Panc1 (cell line): ENCODE results near the gene SLC2A6. TPM values are rescaled to one million over a fixed set of nuclear protein-coding genes. Genes with fewer than 3 reads are reported as not detected.

Experiments used
- ATAC-seq: fragments of 200-7000 bp; cut with Tn5 transposase; 2 replicates; pipeline ENCODE4 v1.9.1; 2020; ENCODE audit warnings: mild to moderate bottlenecking, moderate library complexity
- BruUV-seq: library from RNA; stranded (reverse); fragments of 400-500 nt; replicated peaks from 2 replicates; lab custom pipeline; 2021; lab: Mats Ljungman, UMichigan
- CTCF ChIA-PET: fragments of 300-600 bp; sonication (Branson Sonifier 250); formaldehyde crosslinking; loops from one replicate; lab custom pipeline; 2022; ENCODE audit warnings: antibody characterized with exemption; lab: Charles Lee
- POLR2A ChIA-PET: fragments of 300-600 bp; sonication (Branson Sonifier 250); formaldehyde crosslinking; loops from one replicate; lab custom pipeline; 2022; ENCODE audit warnings: antibody characterized with exemption; lab: Charles Lee
- DNase-seq: peaks from one replicate; pipeline ENCODE4 v3.0.0-alpha.2; 2010; ENCODE audit warnings: low read depth, low spot score
- H3K27ac ChIP-seq: 2 replicates; pipeline ENCODE4 v1.5.1; 2011; ENCODE audit warnings: mild to moderate bottlenecking, low read length, inconsistent platforms
- H3K27me3 ChIP-seq: fragments of 200-500 bp; sonication (Bioruptor generic); 2 replicates; pipeline ENCODE4 v1.6.0; 2014; ENCODE audit warnings: low read length, inconsistent platforms; ENCODE audit not compliant: control insufficient read depth, insufficient read depth
- H3K36me3 ChIP-seq: fragments of 200-500 bp; sonication (Bioruptor generic); 2 replicates; pipeline ENCODE4 v1.5.1; 2014; ENCODE audit warnings: inconsistent platforms, mild to moderate bottlenecking, low read length, moderate library complexity; ENCODE audit not compliant: control insufficient read depth, insufficient read depth
- H3K4me1 ChIP-seq: 2 replicates; pipeline ENCODE4 v1.5.1; 2011; ENCODE audit warnings: inconsistent platforms, mild to moderate bottlenecking, low read length, moderate library complexity; ENCODE audit not compliant: control insufficient read depth, insufficient read depth
- H3K4me3 ChIP-seq, 2 experiments: 2 replicates each; pipeline ENCODE4 v1.5.1; 2011 to 2012; ENCODE audit warnings: low read depth in 2 of 2, low read length in 2 of 2, mild to moderate bottlenecking in 2 of 2, inconsistent platforms in 1 of 2, moderate library complexity in 1 of 2
- H3K9me3 ChIP-seq: fragments of 200-500 bp; sonication (Bioruptor generic); 2 replicates; pipeline ENCODE4 v1.5.1; 2014; ENCODE audit warnings: low read depth, mild to moderate bottlenecking, inconsistent platforms, low read length, moderate library complexity; ENCODE audit not compliant: control insufficient read depth, insufficient read depth
- POLR2AphosphoS5 ChIP-seq: IDR thresholded peaks from 2 replicates; pipeline ENCODE4 v1.6.1; 2012; ENCODE audit warnings: mild to moderate bottlenecking, low read depth, low read length, moderate library complexity
- SIN3A ChIP-seq: IDR thresholded peaks from 2 replicates; pipeline ENCODE4 v1.6.1; 2012; ENCODE audit warnings: low read depth, mild to moderate bottlenecking, low read length, moderate library complexity, borderline replicate concordance; ENCODE audit not compliant: insufficient read depth
- TCF7L2 ChIP-seq: IDR thresholded peaks from 2 replicates; pipeline ENCODE4 v1.6.1; 2011; ENCODE audit warnings: mild to moderate bottlenecking, low read depth, low read length, inconsistent platforms
- in situ Hi-C: cut with HindIII; loops from 2 replicates; pipeline ENCODE4 v1.10.0; 2016; ENCODE audit warnings: low sequenced_read_pairs, low pct_unique_long_range_greater_than_20kb
- intact Hi-C: fragments of 100-400 bp; cut with micrococcal nuclease; formaldehyde crosslinking; loops from one replicate; pipeline ENCODE4 v1.10.0; 2022; ENCODE audit not compliant: unreplicated experiment
- total RNA-seq: library from RNA; stranded (reverse); gene quantifications from one replicate; pipeline ENCODE4 v1.2.1, GENCODE V29; 2021; ENCODE audit not compliant: unreplicated experiment
- TF ChIP-seq, protein P1 (sequence below), 2 experiments: IDR thresholded peaks; 2 replicates each; pipeline ENCODE4 v1.6.1; 2011 to 2012; ENCODE audit warnings: low read depth in 2 of 2, control low read depth in 1 of 2, low read length in 1 of 2, mild to moderate bottlenecking in 1 of 2, moderate library complexity in 1 of 2; ENCODE audit not compliant: insufficient read depth in 1 of 2
- TF ChIP-seq, protein P2 (sequence below): fragments of 450-650 bp; IDR thresholded peaks from 2 replicates; pipeline ENCODE4 v1.5.1; 2017; ENCODE audit warnings: mild to moderate bottlenecking

Gene SLC2A6
- total RNA-seq, 1 experiment from 2014 or later: 48.2 TPM

DNA sequence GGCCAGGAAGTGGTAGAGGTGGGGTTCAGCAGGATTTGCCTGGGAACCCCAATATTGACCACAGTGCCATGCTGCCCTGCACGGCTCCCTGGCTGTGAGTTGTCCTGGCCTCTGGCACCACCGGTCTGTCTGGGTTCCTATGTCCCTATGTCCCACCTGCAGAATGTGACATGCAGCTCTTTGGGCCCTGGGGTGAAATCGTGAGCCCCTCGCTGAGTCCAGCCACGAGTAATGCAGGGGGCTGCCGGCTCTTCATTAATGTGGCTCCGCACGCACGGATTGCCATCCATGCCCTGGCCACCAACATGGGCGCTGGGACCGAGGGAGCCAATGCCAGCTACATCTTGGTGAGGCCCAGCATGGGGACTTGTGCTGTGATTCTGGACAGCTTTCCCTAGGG lies 21.2 kb downstream of the SLC2A6 start:
- no peak for DNase-seq
- ChIA-PET CTCF (interaction anchor here (0.6 kb wide), 1 partner anchor 15 kb away, joined by 5 read pairs; no protein-coding TSS in a partner anchor), POLR2A (no interaction called here)
- Histone ChIP-seq H3K27me3 (no peaks in the 10 kb centered on the region), H3K27ac (no peak overlapping the region), H3K9me3 (no peaks in the 10 kb centered on the region), H3K4me3 (no peak overlapping the region), H3K4me1 (peaks cover 19% of the 10 kb centered on the region), H3K36me3 (no peaks in the 10 kb centered on the region)
- TF ChIP-seq TCF7L2: no peak
- TF ChIP-seq, protein P1, sequence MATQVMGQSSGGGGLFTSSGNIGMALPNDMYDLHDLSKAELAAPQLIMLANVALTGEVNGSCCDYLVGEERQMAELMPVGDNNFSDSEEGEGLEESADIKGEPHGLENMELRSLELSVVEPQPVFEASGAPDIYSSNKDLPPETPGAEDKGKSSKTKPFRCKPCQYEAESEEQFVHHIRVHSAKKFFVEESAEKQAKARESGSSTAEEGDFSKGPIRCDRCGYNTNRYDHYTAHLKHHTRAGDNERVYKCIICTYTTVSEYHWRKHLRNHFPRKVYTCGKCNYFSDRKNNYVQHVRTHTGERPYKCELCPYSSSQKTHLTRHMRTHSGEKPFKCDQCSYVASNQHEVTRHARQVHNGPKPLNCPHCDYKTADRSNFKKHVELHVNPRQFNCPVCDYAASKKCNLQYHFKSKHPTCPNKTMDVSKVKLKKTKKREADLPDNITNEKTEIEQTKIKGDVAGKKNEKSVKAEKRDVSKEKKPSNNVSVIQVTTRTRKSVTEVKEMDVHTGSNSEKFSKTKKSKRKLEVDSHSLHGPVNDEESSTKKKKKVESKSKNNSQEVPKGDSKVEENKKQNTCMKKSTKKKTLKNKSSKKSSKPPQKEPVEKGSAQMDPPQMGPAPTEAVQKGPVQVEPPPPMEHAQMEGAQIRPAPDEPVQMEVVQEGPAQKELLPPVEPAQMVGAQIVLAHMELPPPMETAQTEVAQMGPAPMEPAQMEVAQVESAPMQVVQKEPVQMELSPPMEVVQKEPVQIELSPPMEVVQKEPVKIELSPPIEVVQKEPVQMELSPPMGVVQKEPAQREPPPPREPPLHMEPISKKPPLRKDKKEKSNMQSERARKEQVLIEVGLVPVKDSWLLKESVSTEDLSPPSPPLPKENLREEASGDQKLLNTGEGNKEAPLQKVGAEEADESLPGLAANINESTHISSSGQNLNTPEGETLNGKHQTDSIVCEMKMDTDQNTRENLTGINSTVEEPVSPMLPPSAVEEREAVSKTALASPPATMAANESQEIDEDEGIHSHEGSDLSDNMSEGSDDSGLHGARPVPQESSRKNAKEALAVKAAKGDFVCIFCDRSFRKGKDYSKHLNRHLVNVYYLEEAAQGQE (IDR thresholded peaks at IDR 0.05; ENCODE audit: insufficient read depth in 1 of 2, low read depth in 2 of 2, low read length in 1 of 2): no peak
- TF ChIP-seq SIN3A: no peak
- TF ChIP-seq POLR2AphosphoS5: no peak
- TF ChIP-seq, protein P2, sequence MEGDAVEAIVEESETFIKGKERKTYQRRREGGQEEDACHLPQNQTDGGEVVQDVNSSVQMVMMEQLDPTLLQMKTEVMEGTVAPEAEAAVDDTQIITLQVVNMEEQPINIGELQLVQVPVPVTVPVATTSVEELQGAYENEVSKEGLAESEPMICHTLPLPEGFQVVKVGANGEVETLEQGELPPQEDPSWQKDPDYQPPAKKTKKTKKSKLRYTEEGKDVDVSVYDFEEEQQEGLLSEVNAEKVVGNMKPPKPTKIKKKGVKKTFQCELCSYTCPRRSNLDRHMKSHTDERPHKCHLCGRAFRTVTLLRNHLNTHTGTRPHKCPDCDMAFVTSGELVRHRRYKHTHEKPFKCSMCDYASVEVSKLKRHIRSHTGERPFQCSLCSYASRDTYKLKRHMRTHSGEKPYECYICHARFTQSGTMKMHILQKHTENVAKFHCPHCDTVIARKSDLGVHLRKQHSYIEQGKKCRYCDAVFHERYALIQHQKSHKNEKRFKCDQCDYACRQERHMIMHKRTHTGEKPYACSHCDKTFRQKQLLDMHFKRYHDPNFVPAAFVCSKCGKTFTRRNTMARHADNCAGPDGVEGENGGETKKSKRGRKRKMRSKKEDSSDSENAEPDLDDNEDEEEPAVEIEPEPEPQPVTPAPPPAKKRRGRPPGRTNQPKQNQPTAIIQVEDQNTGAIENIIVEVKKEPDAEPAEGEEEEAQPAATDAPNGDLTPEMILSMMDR: no peak
- in situ Hi-C loops: no loop called here
- intact Hi-C loops: no loop called here
- ATAC-seq: no peak
- BruUV-seq: no TSS peak

DNA sequence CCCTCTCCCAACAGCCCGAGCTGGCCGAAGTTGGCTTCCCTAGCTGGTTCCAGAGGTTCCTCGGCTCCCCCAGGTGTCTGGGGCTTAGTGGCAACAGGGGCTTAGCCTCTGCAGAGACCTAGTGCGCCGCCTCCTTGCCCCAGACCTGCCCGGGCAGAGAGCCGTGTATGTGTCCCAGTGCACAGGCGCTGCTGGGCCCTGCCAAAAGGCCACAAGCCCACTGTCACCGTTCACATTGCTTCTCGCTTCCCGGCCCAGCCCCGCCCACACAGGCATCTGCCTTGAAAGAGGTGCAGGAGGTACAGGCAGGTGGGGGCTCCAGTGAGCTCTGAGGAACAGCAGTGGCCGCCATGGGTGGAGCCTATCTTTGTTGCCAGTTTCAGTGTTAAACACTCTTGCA lies 21.7 kb downstream of the SLC2A6 start:
- CTCF ChIA-PET: no interaction called here
- intact Hi-C loops: no loop called here
- no peak for DNase-seq

More for the DNA sequence above, 21.7 kb downstream of the SLC2A6 start:
- no TSS peak for BruUV-seq
- Histone ChIP-seq H3K27ac (no peak overlapping the region), H3K9me3 (no peaks in the 10 kb centered on the region), H3K4me1 (peaks cover 19% of the 10 kb centered on the region), H3K27me3 (no peaks in the 10 kb centered on the region), H3K4me3 (no peak overlapping the region), H3K36me3 (no peaks in the 10 kb centered on the region)
- ATAC-seq: no peak
- POLR2A ChIA-PET: no interaction called here
- TF ChIP-seq, protein P1 (IDR thresholded peaks at IDR 0.05; ENCODE audit: insufficient read depth in 1 of 2, low read depth in 2 of 2, low read length in 1 of 2): no peak
- TF ChIP-seq POLR2AphosphoS5 (no peak), TCF7L2 (no peak), SIN3A (no peak)
- TF ChIP-seq, protein P2: no peak
- in situ Hi-C loops: no loop called here
